MCF 10A (cell line): ENCODE results near the gene TMC6. TPM values are rescaled to one million over a fixed set of nuclear protein-coding genes. Genes with fewer than 3 reads are reported as not detected.

Source experiments
- BruUV-seq: library from RNA; stranded (reverse); fragments of 400-500 nt; replicated peaks from 2 replicates; lab custom pipeline; 2021; lab: Mats Ljungman, UMichigan
- CTCF ChIA-PET: fragments of 300-600 bp; sonication (Branson Sonifier 250); formaldehyde crosslinking; extraction: SDS; loops from one replicate; lab custom pipeline; 2021; ENCODE audit warnings: antibody characterized with exemption, inconsistent platforms; lab: Yijun Ruan, JAX
- POLR2A ChIA-PET: fragments of 300-600, 350-650 bp; sonication (Branson Sonifier 250); formaldehyde crosslinking; extraction: SDS; loops from one replicate; lab custom pipeline; 2020; ENCODE audit warnings: antibody characterized with exemption, inconsistent platforms; lab: Yijun Ruan, JAX
- DNase-seq: peaks from one replicate; pipeline ENCODE4 v3.0.0-alpha.2; 2018; ENCODE audit not compliant: unreplicated experiment
- H3K27ac Mint-ChIP-seq: one replicate; pipeline ENCODE4 v1.8.0; 2022; ENCODE audit warnings: mild to moderate bottlenecking, low read depth, mixed read lengths; ENCODE audit not compliant: unreplicated experiment
- H3K27me3 Mint-ChIP-seq: one replicate; pipeline ENCODE4 v1.8.0; 2022; ENCODE audit warnings: mixed read lengths; ENCODE audit not compliant: insufficient read depth, unreplicated experiment
- H3K36me3 Mint-ChIP-seq: one replicate; pipeline ENCODE4 v1.8.0; 2022; ENCODE audit warnings: mild to moderate bottlenecking, moderate library complexity, mixed read lengths; ENCODE audit not compliant: insufficient read depth, unreplicated experiment
- H3K4me1 Mint-ChIP-seq: one replicate; pipeline ENCODE4 v1.8.0; 2022; ENCODE audit warnings: mixed read lengths; ENCODE audit not compliant: insufficient read depth, unreplicated experiment
- H3K4me3 Mint-ChIP-seq: one replicate; pipeline ENCODE4 v1.8.0; 2022; ENCODE audit warnings: mild to moderate bottlenecking, moderate library complexity, mixed read lengths; ENCODE audit not compliant: unreplicated experiment
- H3K9me3 Mint-ChIP-seq: one replicate; pipeline ENCODE4 v1.8.0; 2022; ENCODE audit warnings: mixed read lengths; ENCODE audit not compliant: unreplicated experiment
- CTCF ChIP-seq: fragments of 200-600 bp; IDR thresholded peaks from one replicate; pipeline ENCODE4 v1.8.0; 2022; ENCODE audit warnings: antibody characterized with exemption, mild to moderate bottlenecking; ENCODE audit not compliant: unreplicated experiment
- intact Hi-C: fragments of 100-400 bp; cut with micrococcal nuclease; formaldehyde crosslinking; loops from 2 replicates; pipeline ENCODE4 v1.14.1; 2022
- total RNA-seq: library from RNA; stranded (reverse); gene quantifications from 2 replicates; pipeline ENCODE4 v1.2.3, GENCODE V29; 2022

TMC6 gene
- total RNA-seq, 1 experiment from 2014 or later = 3.1 TPM

GRCh38 chr17:78131172-78132083 is 2.9 kb upstream of the TMC6 start:
- intact Hi-C loops = no loop called here
- CTCF ChIA-PET = no interaction called here
- POLR2A ChIA-PET = no interaction called here

GRCh38 chr17:78130437-78131101 is 2.0 kb upstream of the TMC6 start, which contains the start of gene TMC8:
Gene TMC8 (plus strand): TSS chr17:78130771. CDS start chr17:78131589, 818 bp downstream.
- BruUV-seq = no TSS peak
- Mint-ChIP-seq H3K27ac (no peak within 1 kb of the TSS), H3K4me1 (no peaks in the 10 kb centered on the region), H3K36me3 (peaks cover 4% of the 10 kb centered on the region), H3K9me3 (no peaks in the 10 kb centered on the region), H3K4me3 (peak within 1 kb of the TSS; percentile 77), H3K27me3 (peaks cover 13% of the 10 kb centered on the region)
- no peak for DNase-seq
- ChIA-PET POLR2A (no interaction called here), CTCF (interaction anchor here (1.0 kb wide), 1 partner anchor 121 kb away, joined by 4 read pairs; no protein-coding TSS in a partner anchor)
- intact Hi-C loops = no loop called here
- TF ChIP-seq CTCF = no peak

More at GRCh38 chr17:78131172-78132083, 2.9 kb upstream of the TMC6 start:
- Mint-ChIP-seq H3K4me1 (no peaks in the 10 kb centered on the region), H3K4me3 (no peak overlapping the region), H3K36me3 (peaks cover 4% of the 10 kb centered on the region), H3K27ac (no peak overlapping the region), H3K27me3 (peaks cover 13% of the 10 kb centered on the region), H3K9me3 (no peaks in the 10 kb centered on the region)
- no peak for TF ChIP-seq CTCF
- DNase-seq = no peak
- no TSS peak for BruUV-seq

- H3K9me3 Mint-ChIP-seq = no peaks in the 10 kb centered on the region
- H3K4me3 Mint-ChIP-seq = no peak overlapping the region
- ChIA-PET CTCF (interaction anchor here (1.0 kb wide), 1 partner anchor 121 kb away, joined by 4 read pairs; no protein-coding TSS in a partner anchor), POLR2A (no interaction called here)
- BruUV-seq = no TSS peak
- no peak for DNase-seq
- no peak for TF ChIP-seq CTCF
- H3K36me3 Mint-ChIP-seq = peaks cover 4% of the 10 kb centered on the region
- no peaks in the 10 kb centered on the region for H3K4me1 Mint-ChIP-seq
- intact Hi-C loops = no loop called here
- peaks cover 13% of the 10 kb centered on the region for H3K27me3 Mint-ChIP-seq
- no peak overlapping the region for H3K27ac Mint-ChIP-seq
Measured at GRCh38 chr17:78130090-78130436, 1.5 kb upstream of the TMC6 start.
